Tibial nerve (tissue), 4 donors: ENCODE measurements around the gene DLG4. TPM values are rescaled to one million over a fixed set of nuclear protein-coding genes. Genes with fewer than 3 reads are reported as not detected.

Experiments used
- DNase-seq, 2 donors: peaks; one replicate each; pipeline ENCODE4 v3.0.0-alpha.2; 2019; ENCODE audit warnings: low spot score in 2 of 2
- H3K27ac ChIP-seq, 4 donors: fragments of 200-600 bp; sonication (generic) in 3 of 4; one replicate each; pipeline ENCODE4 v1.5.1; 2017 to 2019; ENCODE audit warnings: mild to moderate bottlenecking in 1 of 4
- H3K27me3 ChIP-seq, 2 donors: fragments of 200-600 bp; sonication (generic) in 1 of 2; one replicate each; pipeline versions ENCODE4 v1.5.1 to v1.6.0; 2017 to 2019
- H3K36me3 ChIP-seq, 3 donors: fragments of 200-600 bp; sonication (generic); one replicate each; pipeline ENCODE4 v1.5.1; 2018 to 2019
- H3K4me1 ChIP-seq, 4 donors: fragments of 200-600 bp; sonication (generic) in 3 of 4; one replicate each; pipeline ENCODE4 v1.5.1; 2017 to 2019
- H3K4me3 ChIP-seq, 4 donors: fragments of 200-600 bp; sonication (generic) in 3 of 4; one replicate each; pipeline ENCODE4 v1.5.1; 2017 to 2019; ENCODE audit warnings: mild to moderate bottlenecking in 1 of 4, moderate library complexity in 1 of 4
- H3K9me3 ChIP-seq, 4 donors: fragments of 200-600 bp; sonication (generic) in 3 of 4; one replicate each; pipeline ENCODE4 v1.5.1; 2017 to 2019
- EP300 ChIP-seq, 2 donors: sonication (generic); formaldehyde crosslinking; IDR thresholded peaks; one replicate each; pipeline ENCODE4 v1.6.1; 2017; ENCODE audit warnings: antibody characterized with exemption in 2 of 2, mild to moderate bottlenecking in 1 of 2
- POLR2A ChIP-seq, 2 donors: fragments of 450-650 bp; IDR thresholded peaks; one replicate each; pipeline ENCODE4 v1.6.1; 2017; ENCODE audit warnings: antibody characterized with exemption in 2 of 2, mild to moderate bottlenecking in 2 of 2, moderate library complexity in 2 of 2
- whole genome bisulfite sequencing, 2 donors: methylation state at CpG; one replicate each; pipeline ENCODE4 v1.1.5; 2018; 5-methylcytosine and 5-hydroxymethylcytosine counted together
- total RNA-seq, 4 donors: library from RNA; depleted of rRNA; stranded (reverse); fragments of >200 nt; gene quantifications; one replicate each; pipeline ENCODE4 v1.1.0, GENCODE V29; 2016
- TF ChIP-seq, protein P1 (sequence below), 5 experiments: fragments of 200-600 bp in 3 of 5; fragments of 450-650 bp in 2 of 5; sonication (generic) in 3 of 5; IDR thresholded peaks; one replicate each; pipeline ENCODE4 v1.5.1; 2016 to 2019; ENCODE audit warnings: antibody characterized with exemption in 5 of 5, mild to moderate bottlenecking in 3 of 5, moderate library complexity in 2 of 5

DLG4 gene
- total RNA-seq, 4 donors from 2014 or later = 7.3 to 22.8 (median 16.1) TPM

DNA sequence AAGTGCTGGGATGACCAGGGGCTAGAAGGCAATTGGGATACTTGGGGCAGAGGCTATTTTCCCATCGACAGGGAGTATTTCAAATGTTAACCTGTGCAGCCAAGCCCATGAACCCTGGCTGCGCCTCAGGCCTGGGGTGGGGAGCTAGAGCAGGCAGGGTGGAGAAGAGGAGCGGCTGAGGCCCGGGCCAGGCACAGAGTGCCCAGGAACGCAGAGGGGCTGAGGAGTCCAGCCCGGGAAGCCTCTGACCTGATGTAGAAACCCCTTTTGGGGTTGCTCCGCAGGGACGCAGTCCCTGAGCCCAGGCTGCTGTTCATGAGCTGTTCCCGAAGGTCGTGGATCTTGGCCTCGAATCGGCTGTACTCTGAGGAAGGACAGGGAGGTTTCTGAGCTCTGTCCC, 23.7 kb downstream of the DLG4 start:
- Histone ChIP-seq H3K4me3 (no peak overlapping the region), H3K4me1 (no peaks in the 10 kb centered on the region), H3K27me3 (no peaks in the 10 kb centered on the region), H3K27ac (no peak overlapping the region), H3K36me3 (peaks cover 0 to 78% (median 0%) of the 10 kb centered on the region in 3 donors), H3K9me3 (no peaks in the 10 kb centered on the region)
- DNase-seq = no peak
- 90 to 93% methylated on average over 11 to 12 of the region's 12 CpGs for WGBS, 2 donors
- TF ChIP-seq, protein P1, sequence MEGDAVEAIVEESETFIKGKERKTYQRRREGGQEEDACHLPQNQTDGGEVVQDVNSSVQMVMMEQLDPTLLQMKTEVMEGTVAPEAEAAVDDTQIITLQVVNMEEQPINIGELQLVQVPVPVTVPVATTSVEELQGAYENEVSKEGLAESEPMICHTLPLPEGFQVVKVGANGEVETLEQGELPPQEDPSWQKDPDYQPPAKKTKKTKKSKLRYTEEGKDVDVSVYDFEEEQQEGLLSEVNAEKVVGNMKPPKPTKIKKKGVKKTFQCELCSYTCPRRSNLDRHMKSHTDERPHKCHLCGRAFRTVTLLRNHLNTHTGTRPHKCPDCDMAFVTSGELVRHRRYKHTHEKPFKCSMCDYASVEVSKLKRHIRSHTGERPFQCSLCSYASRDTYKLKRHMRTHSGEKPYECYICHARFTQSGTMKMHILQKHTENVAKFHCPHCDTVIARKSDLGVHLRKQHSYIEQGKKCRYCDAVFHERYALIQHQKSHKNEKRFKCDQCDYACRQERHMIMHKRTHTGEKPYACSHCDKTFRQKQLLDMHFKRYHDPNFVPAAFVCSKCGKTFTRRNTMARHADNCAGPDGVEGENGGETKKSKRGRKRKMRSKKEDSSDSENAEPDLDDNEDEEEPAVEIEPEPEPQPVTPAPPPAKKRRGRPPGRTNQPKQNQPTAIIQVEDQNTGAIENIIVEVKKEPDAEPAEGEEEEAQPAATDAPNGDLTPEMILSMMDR (IDR thresholded peaks at IDR 0.05) = no peak
- TF ChIP-seq POLR2A (IDR thresholded peaks at IDR 0.05) (no peak), EP300 (IDR thresholded peaks at IDR 0.05) (no peak)

DNA sequence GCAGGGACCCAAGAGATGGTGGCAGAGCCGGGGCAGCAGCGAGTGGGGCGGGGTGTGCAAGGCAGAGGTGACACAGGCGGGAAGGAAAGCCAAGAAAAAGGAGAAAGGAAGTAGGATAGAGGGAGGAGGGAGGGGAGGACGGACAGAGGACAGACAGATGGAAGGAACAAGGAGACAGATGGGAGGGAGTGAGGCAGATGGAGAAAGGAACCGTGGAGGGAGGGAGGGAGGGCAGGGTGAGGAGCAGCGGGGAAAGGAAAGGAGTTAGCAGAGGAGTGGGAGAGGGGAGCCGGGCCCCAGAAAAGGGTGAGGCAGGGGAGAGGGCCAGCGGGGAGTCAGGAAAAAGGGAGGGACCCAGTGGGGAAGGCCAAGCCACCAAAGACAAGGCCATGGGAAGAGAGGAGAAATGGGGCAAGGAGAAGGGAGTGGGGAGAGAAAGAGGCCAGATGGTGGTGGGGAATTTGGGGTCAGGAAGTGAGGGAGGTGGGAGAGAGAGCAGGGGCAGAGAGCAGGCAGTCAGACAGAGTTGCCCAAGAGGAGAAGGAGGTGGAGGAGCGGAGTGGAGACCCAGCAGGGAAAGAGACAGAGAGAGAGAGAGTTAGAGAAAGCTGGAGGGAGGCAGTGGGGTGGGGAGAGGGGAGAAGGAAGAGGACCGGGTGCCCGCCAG, 27.2 kb downstream of the DLG4 start:
- WGBS, 2 donors = 75 to 77% methylated on average over 12 of the region's 12 CpGs
- DNase-seq = no peak
- no peak for TF ChIP-seq POLR2A (IDR thresholded peaks at IDR 0.05)
- TF ChIP-seq, protein P1 (IDR thresholded peaks at IDR 0.05) = no peak
- Histone ChIP-seq H3K36me3 (peaks cover 0 to 71% (median 0%) of the 10 kb centered on the region in 3 donors), H3K4me3 (no peak overlapping the region), H3K9me3 (no peaks in the 10 kb centered on the region), H3K27me3 (no peaks in the 10 kb centered on the region), H3K27ac (no peak overlapping the region), H3K4me1 (no peaks in the 10 kb centered on the region)

DNA sequence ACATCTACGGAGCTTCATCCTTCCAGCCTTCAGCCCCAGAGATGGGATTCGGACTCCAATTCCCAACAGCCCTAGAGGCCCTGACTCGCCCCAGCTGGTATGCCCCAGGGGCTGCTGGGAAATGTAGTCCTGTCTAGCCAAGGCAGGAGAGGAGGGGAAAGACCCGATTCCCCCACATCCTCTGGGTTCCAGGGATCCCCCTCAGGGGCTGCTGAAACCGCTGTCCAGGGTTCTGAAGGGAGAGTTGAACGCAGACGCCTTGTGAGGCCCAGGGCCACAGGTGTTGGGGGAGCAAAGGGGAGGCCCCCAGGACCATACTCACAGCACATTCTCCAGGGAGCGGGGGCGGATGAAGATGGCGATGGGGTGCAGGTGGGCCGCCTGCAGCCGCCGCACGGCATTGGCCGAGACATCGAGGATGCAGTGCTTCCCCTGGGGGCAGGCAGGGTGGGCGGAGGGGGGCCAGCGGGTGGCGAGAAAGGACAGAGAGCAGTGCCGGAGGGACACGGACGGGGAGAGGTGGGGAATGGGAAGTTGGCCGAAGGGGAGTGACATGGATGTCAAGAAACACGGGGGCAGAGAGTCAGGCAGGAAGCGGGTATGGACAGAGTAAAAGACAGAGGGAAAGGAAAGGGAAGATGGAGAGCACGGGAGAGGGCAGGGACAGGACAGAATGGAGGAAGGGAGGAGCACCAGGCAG, 27.9 kb downstream of the DLG4 start:
- Histone ChIP-seq H3K4me1 (no peaks in the 10 kb centered on the region), H3K27ac (no peak overlapping the region), H3K36me3 (peaks cover 0 to 64% (median 0%) of the 10 kb centered on the region in 3 donors), H3K27me3 (no peaks in the 10 kb centered on the region), H3K4me3 (no peak overlapping the region), H3K9me3 (no peaks in the 10 kb centered on the region)
- WGBS, 2 donors = 62 to 71% methylated on average over 26 of the region's 26 CpGs
- TF ChIP-seq POLR2A (IDR thresholded peaks at IDR 0.05) (no peak), EP300 (IDR thresholded peaks at IDR 0.05) (no peak)
- TF ChIP-seq, protein P1 (IDR thresholded peaks at IDR 0.05) = no peak
- peak in 1 of 2 donors; percentile 24 for DNase-seq

DNA sequence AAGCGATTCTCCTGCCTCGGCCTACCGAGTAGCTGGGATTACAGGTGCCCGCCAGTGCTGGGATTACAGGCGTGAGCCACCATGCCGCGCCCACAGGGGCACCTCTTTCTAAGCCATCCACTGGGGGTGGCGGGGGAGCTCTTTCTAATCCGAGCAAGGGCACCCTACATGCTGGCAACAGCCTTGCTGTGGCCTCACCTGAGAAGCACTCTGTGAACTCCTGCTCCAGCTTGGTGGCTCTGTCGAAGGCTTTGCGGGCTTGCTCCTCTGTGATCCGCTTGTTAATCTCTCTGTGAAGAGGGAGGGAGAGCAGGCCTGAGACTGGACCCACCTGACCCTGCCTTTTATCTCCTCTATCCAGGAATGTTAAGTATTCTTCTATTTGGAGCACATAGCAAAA, 28.6 kb downstream of the DLG4 start:
- no peak for TF ChIP-seq POLR2A (IDR thresholded peaks at IDR 0.05)
- TF ChIP-seq EP300 (IDR thresholded peaks at IDR 0.05) = no peak
- TF ChIP-seq, protein P1 (IDR thresholded peaks at IDR 0.05) = no peak
- Histone ChIP-seq H3K27me3 (no peaks in the 10 kb centered on the region), H3K9me3 (no peaks in the 10 kb centered on the region), H3K4me1 (no peaks in the 10 kb centered on the region), H3K4me3 (no peak overlapping the region), H3K27ac (no peak overlapping the region), H3K36me3 (peaks cover 0 to 58% (median 0%) of the 10 kb centered on the region in 3 donors)
- WGBS, 2 donors = 92 to 96% methylated on average over 8 to 12 of the region's 12 CpGs
- DNase-seq = no peak

DNA sequence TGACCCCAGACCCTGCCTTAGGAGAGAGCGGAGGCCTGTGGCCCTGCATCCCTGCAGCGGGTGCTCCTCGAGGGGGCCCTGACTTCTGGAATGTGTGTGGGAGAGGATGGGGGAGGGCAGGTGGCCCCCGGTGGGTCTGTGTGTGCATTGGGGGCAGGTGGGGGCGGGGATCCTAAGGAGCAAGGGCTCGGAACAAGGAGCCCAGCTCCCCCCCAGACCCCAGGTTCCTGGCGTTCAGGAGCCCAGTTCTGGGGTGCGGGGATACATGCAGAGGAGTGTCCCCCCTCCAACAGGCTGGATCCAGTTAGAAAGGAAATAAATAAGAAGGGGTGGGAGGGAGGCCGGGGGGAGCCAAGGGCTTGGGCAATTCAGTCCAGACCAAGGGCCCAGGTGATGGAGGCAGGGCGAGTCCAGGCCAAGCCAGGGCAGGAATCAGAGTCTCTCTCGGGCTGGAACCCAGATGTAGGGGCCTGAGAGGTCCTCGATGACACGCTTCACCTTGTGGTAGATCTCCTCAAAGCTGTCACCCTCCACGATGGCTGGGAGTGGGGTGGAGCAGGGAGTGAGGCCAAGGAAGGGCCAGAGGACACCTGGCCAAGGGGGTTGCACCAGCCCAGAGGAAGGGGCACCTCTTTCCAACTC, 29.2 kb downstream of the DLG4 start:
- Histone ChIP-seq H3K9me3 (no peaks in the 10 kb centered on the region), H3K36me3 (peaks cover 0 to 51% (median 0%) of the 10 kb centered on the region in 3 donors), H3K4me1 (no peaks in the 10 kb centered on the region), H3K27ac (no peak overlapping the region), H3K4me3 (no peak overlapping the region), H3K27me3 (no peaks in the 10 kb centered on the region)
- TF ChIP-seq, protein P1 (IDR thresholded peaks at IDR 0.05) = no peak
- no peak for TF ChIP-seq EP300 (IDR thresholded peaks at IDR 0.05)
- no peak for TF ChIP-seq POLR2A (IDR thresholded peaks at IDR 0.05)
- no peak for DNase-seq
- 85 to 89% methylated on average over 14 of the region's 14 CpGs for WGBS, 2 donors
